Measurements from ENCODE around the gene PKD1. TPM values are rescaled to one million over a fixed set of nuclear protein-coding genes. Genes with fewer than 3 reads are reported as not detected.

Gene PKD1
- total RNA-seq, 2 donors from 2014 or later: 205 to 349 TPM

GRCh38 chr16:2047330-2048115, 88.2 kb downstream of the PKD1 start, which contains the start of the genes NTHL1 and TSC2:
NTHL1 (minus strand) TSS chr16:2047834; CDS start chr16:2047823, 11 bp downstream.
TSC2 (plus strand) TSS chr16:2047985; CDS start chr16:2048616, 631 bp downstream.
- Histone ChIP-seq H3K27ac (peak within 1 kb of the TSS; percentile 66 to 73), H3K36me3 (no peaks in the 10 kb centered on the region), H3K4me1 (replicated peaks) (peaks cover 9% of the 10 kb centered on the region), H3K4me3 (peak within 1 kb of the TSS; percentile 91), H3K27me3 (replicated peaks; ENCODE audit: insufficient read depth) (no peaks in the 10 kb centered on the region), H3K9me3 (no peaks in the 10 kb centered on the region)
- intact Hi-C loops (cut with DNase I): no loop called here
- under 1% methylated on average over 57 of the region's 81 CpGs for WGBS
- TF ChIP-seq POLR2AphosphoS5 (IDR thresholded peaks at IDR 0.05): peak; percentile 97
- TF ChIP-seq POLR2A (IDR thresholded peaks at IDR 0.05): no peak
- peak; percentile 29 to 91 (median 66) for TF ChIP-seq CTCF (IDR thresholded peaks at IDR 0.05)
- peak; percentile 97 for DNase-seq (ENCODE audit: low spot score)

- no peak for TF ChIP-seq POLR2A (IDR thresholded peaks at IDR 0.05)
- TF ChIP-seq CTCF (IDR thresholded peaks at IDR 0.05): no peak
- no peak for TF ChIP-seq POLR2AphosphoS5 (IDR thresholded peaks at IDR 0.05)
- Histone ChIP-seq H3K36me3 (no peaks in the 10 kb centered on the region), H3K9me3 (no peaks in the 10 kb centered on the region), H3K27me3 (replicated peaks; ENCODE audit: insufficient read depth) (no peaks in the 10 kb centered on the region), H3K27ac (peak overlapping the region; percentile 66 to 73), H3K4me1 (replicated peaks) (peaks cover 9% of the 10 kb centered on the region), H3K4me3 (peak overlapping the region; percentile 91)
- 15% methylated on average over 8 of the region's 8 CpGs for WGBS
- intact Hi-C loops (cut with DNase I): no loop called here
- DNase-seq (ENCODE audit: low spot score): no peak
Measured at GRCh38 chr16:2046893-2047329, 88.8 kb downstream of the PKD1 start.

- no peak overlapping the region for H3K4me3 ChIP-seq
- WGBS: 90% methylated on average over 21 of the region's 21 CpGs
- peaks cover 9% of the 10 kb centered on the region for H3K4me1 ChIP-seq (replicated peaks)
- H3K9me3 ChIP-seq: no peaks in the 10 kb centered on the region
- intact Hi-C loops (cut with DNase I): no loop called here
- no peaks in the 10 kb centered on the region for H3K36me3 ChIP-seq
- no peak for DNase-seq (ENCODE audit: low spot score)
- TF ChIP-seq CTCF (IDR thresholded peaks at IDR 0.05) (no peak), POLR2A (IDR thresholded peaks at IDR 0.05) (no peak)
- H3K27me3 ChIP-seq (replicated peaks; ENCODE audit: insufficient read depth): no peaks in the 10 kb centered on the region
- H3K27ac ChIP-seq: peak overlapping the region in 1 of 2 donors; percentile 66
Measured at GRCh38 chr16:2045965-2046892, 89.5 kb downstream of the PKD1 start.

- Histone ChIP-seq H3K27ac (no peak overlapping the region), H3K4me1 (replicated peaks) (peaks cover 22% of the 10 kb centered on the region), H3K4me3 (no peak overlapping the region), H3K36me3 (no peaks in the 10 kb centered on the region), H3K27me3 (replicated peaks; ENCODE audit: insufficient read depth) (no peaks in the 10 kb centered on the region), H3K9me3 (no peaks in the 10 kb centered on the region)
- TF ChIP-seq POLR2A (IDR thresholded peaks at IDR 0.05) (no peak), CTCF (IDR thresholded peaks at IDR 0.05) (no peak), POLR2AphosphoS5 (IDR thresholded peaks at IDR 0.05) (no peak)
- 91% methylated on average over 14 of the region's 22 CpGs for WGBS
- no peak for DNase-seq (ENCODE audit: low spot score)
- intact Hi-C loops (cut with DNase I): no loop called here
Measured at GRCh38 chr16:2044541-2044940, 91.2 kb downstream of the PKD1 start.
